Prostate gland (tissue), 2 donors: Measurements from ENCODE around the gene TGFB2. TPM values are rescaled to one million over a fixed set of nuclear protein-coding genes. Genes with fewer than 3 reads are reported as not detected.

Experiments used
- DNase-seq: peaks from one replicate; pipeline ENCODE4 v3.0.0-alpha.2; 2019; ENCODE audit warnings: low spot score
- H3K27ac ChIP-seq, 2 donors: fragments of 200-600 bp; sonication (generic); 2 replicates each; pipeline ENCODE4 v1.5.1; 2017 to 2019
- H3K27me3 ChIP-seq: fragments of 200-600 bp; sonication (generic); replicated peaks from 2 replicates; pipeline ENCODE4 v1.5.1; 2019; ENCODE audit not compliant: insufficient read depth
- H3K36me3 ChIP-seq, 2 donors: fragments of 200-600 bp; sonication (generic); 1 replicate in 1 of 2; 2 replicates in 1 of 2; pipeline versions ENCODE4 v1.5.1 to v1.8.1; 2017 to 2019
- H3K4me1 ChIP-seq: fragments of 200-600 bp; sonication (generic); replicated peaks from 2 replicates; pipeline ENCODE4 v1.5.1; 2019
- H3K4me3 ChIP-seq, 2 donors: fragments of 200-600 bp; sonication (generic); 2 replicates each; pipeline ENCODE4 v1.5.1; 2017 to 2019
- H3K9me3 ChIP-seq: fragments of 200-600 bp; sonication (generic); 2 replicates; pipeline ENCODE4 v1.5.1; 2017
- CTCF ChIP-seq, 4 experiments: fragments of 200-600 bp in 2 of 4; fragments of 450-650 bp in 2 of 4; sonication (generic) in 2 of 4; IDR thresholded peaks; 1 replicate in 3 of 4; 2 replicates in 1 of 4; pipeline ENCODE4 v1.5.1; 2016 to 2019; ENCODE audit warnings: antibody characterized with exemption in 4 of 4, mild to moderate bottlenecking in 2 of 4, moderate library complexity in 2 of 4
- POLR2A ChIP-seq: fragments of 450-650 bp; IDR thresholded peaks from one replicate; pipeline ENCODE4 v1.6.1; 2016; ENCODE audit warnings: antibody characterized with exemption, mild to moderate bottlenecking
- POLR2AphosphoS5 ChIP-seq: sonication (generic); formaldehyde crosslinking; IDR thresholded peaks from one replicate; pipeline ENCODE4 v1.6.1; 2017; ENCODE audit warnings: antibody characterized with exemption
- WGBS: methylation state at CpG from one replicate; pipeline ENCODE4 v1.1.5; 2018; 5-methylcytosine and 5-hydroxymethylcytosine counted together
- intact Hi-C: fragments of 100-400 bp; cut with DNase I; formaldehyde crosslinking; loops from one replicate; pipeline ENCODE4 v1.14.2; 2022
- total RNA-seq, 2 donors: library from RNA; depleted of rRNA; stranded (reverse); fragments of >200 nt; gene quantifications; one replicate each; pipeline ENCODE4 v1.1.0, GENCODE V29; 2016

TGFB2 gene
- 1 to 10 TPM; 7.8 to 9.6 TPM for total RNA-seq

- peak within 1 kb of the TSS; percentile 50 to 61 for H3K4me3 ChIP-seq
- intact Hi-C loops, result loop anchor here (5.0 to 10.0 kb wide), 6 partner anchors 132 to 1040 kb away; no protein-coding TSS in a partner anchor
- DNase-seq, result peak; percentile 55
Measured at GRCh38 chr1:218344814-218345672, at the start of gene TGFB2. TGFB2 (plus strand) TSS chr1:218345336; CDS start chr1:218346702, 1,366 bp downstream.

GRCh38 chr1:218296162-218296561, 49.0 kb upstream of the TGFB2 start:
- Histone ChIP-seq H3K27me3 (no peaks in the 10 kb centered on the region), H3K27ac (no peak overlapping the region), H3K4me1 (no peaks in the 10 kb centered on the region), H3K4me3 (no peak overlapping the region), H3K36me3 (no peaks in the 10 kb centered on the region), H3K9me3 (no peaks in the 10 kb centered on the region)
- no peak for DNase-seq
- TF ChIP-seq POLR2A (no peak), CTCF (IDR thresholded peaks at IDR 0.05) (no peak), POLR2AphosphoS5 (no peak)
- 87% methylated on average over 2 of the region's 2 CpGs for WGBS
- intact Hi-C loops, result no loop called here

More at GRCh38 chr1:218344814-218345672, at the start of gene TGFB2:
- peak; percentile 81 for TF ChIP-seq POLR2AphosphoS5
- TF ChIP-seq POLR2A, result peak; percentile 64
- peak in 1 of 4 experiments; percentile 13 for TF ChIP-seq CTCF (IDR thresholded peaks at IDR 0.05)
- Histone ChIP-seq H3K9me3 (no peaks in the 10 kb centered on the region), H3K4me1 (no peaks in the 10 kb centered on the region), H3K27me3 (no peaks in the 10 kb centered on the region), H3K36me3 (no peaks in the 10 kb centered on the region), H3K27ac (peak within 1 kb of the TSS; percentile 85 to 86)
- WGBS, result under 1% methylated on average over 22 of the region's 22 CpGs

DNA sequence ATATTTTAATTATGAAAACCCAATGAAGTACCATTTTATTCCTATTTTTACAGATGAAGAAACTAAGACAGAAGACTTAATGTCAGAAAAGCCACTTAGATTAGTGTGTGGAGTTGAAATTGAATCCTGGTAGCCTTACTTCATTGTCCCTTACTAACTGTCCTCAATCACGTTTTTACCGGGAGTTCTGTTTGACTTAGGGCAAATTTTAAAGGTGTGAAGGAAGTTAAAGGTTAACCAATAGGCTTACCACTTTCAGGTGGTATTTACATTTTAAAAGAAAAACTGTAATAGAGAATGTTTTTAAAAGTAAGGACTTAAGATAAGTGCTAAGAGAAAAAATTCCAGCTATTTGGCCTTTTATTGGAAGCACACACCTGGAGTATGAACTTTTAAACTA, 47.7 kb upstream of the TGFB2 start:
- Histone ChIP-seq H3K36me3 (no peaks in the 10 kb centered on the region), H3K9me3 (no peaks in the 10 kb centered on the region), H3K4me3 (no peak overlapping the region), H3K27ac (no peak overlapping the region), H3K27me3 (no peaks in the 10 kb centered on the region), H3K4me1 (no peaks in the 10 kb centered on the region)
- intact Hi-C loops, result no loop called here
- 62% methylated on average over 2 of the region's 2 CpGs for WGBS
- no peak for TF ChIP-seq POLR2AphosphoS5
- no peak for TF ChIP-seq CTCF (IDR thresholded peaks at IDR 0.05)
- no peak for TF ChIP-seq POLR2A
- no peak for DNase-seq

GRCh38 chr1:218297867-218298266, 47.3 kb upstream of the TGFB2 start:
- H3K27me3 ChIP-seq, result no peaks in the 10 kb centered on the region
- H3K36me3 ChIP-seq, result no peaks in the 10 kb centered on the region
- no peak for DNase-seq
- intact Hi-C loops, result no loop called here
- no peak overlapping the region for H3K27ac ChIP-seq
- H3K9me3 ChIP-seq, result no peaks in the 10 kb centered on the region
- H3K4me3 ChIP-seq, result no peak overlapping the region
- 84% methylated on average over 1 of the region's 1 CpG for WGBS
- H3K4me1 ChIP-seq, result no peaks in the 10 kb centered on the region
- no peak for TF ChIP-seq CTCF (IDR thresholded peaks at IDR 0.05)
- no peak for TF ChIP-seq POLR2AphosphoS5
- TF ChIP-seq POLR2A, result no peak

DNA sequence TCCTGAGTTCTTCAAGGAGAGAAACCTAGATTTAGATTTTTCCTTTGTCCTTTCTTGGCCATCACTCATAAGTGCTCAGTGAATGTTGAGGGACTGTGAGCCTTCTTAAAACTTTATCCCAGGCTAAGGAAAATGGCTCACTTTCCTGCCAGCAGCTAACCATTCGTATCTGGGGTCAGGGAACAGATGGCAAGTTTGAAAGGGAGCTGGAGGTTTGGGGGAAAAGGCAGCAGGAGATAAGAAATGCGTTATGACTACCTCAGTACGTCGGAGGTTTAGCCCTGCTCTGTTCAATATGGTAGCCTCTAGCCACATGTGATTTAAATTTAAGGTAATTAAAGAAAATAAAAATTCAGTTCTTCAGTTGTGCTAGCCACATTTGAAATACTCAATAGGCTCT, 46.7 kb upstream of the TGFB2 start:
- no peaks in the 10 kb centered on the region for H3K4me1 ChIP-seq
- intact Hi-C loops, result no loop called here

More for the DNA sequence above, 46.7 kb upstream of the TGFB2 start:
- no peak for TF ChIP-seq POLR2A
- no peak for TF ChIP-seq CTCF (IDR thresholded peaks at IDR 0.05)
- TF ChIP-seq POLR2AphosphoS5, result no peak
- no peaks in the 10 kb centered on the region for H3K9me3 ChIP-seq
- no peak overlapping the region for H3K27ac ChIP-seq
- no peaks in the 10 kb centered on the region for H3K27me3 ChIP-seq
- no peak for DNase-seq
- 90% methylated on average over 4 of the region's 4 CpGs for WGBS
- no peak overlapping the region for H3K4me3 ChIP-seq
- no peaks in the 10 kb centered on the region for H3K36me3 ChIP-seq
